Vagina (tissue), 2 donors: ENCODE measurements around the gene DPH3.

ENCODE experiments used
- CTCF ChIP-seq, 3 experiments: fragments of 450-650 bp in 2 of 3; fragments of 200-600 bp in 1 of 3; sonication (generic) in 1 of 3; IDR thresholded peaks; one replicate each; pipeline ENCODE4 v1.5.1; 2017 to 2019; ENCODE audit warnings: antibody characterized with exemption in 3 of 3, mild to moderate bottlenecking in 2 of 3, moderate library complexity in 2 of 3
- POLR2AphosphoS5 ChIP-seq, 2 donors: sonication (generic); formaldehyde crosslinking; IDR thresholded peaks; one replicate each; pipeline ENCODE4 v1.9.0; 2017; ENCODE audit warnings: antibody characterized with exemption in 2 of 2, mild to moderate bottlenecking in 2 of 2, low read depth in 1 of 2; ENCODE audit not compliant: insufficient read depth in 1 of 2

DNA sequence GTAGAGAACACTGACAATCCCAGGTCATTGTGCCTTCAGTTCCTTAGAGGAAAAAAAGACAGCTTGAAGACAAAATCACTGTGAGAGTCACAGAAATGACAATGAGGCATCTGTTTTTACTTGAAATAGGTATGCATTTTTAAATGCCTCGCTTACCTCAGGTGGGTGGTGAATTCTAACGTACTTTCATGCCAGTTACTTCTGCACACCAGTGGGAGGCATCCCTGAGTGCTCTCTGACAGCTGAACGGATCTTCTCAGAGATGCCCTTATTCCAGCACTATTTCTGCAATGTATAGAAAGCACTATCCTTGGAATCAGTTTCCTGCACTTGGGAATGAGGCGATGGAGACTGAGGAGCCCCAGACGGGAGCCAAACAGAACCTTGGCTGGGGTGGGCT lies 16.2 kb downstream of the DPH3 start:
- TF ChIP-seq POLR2AphosphoS5 (IDR thresholded peaks at IDR 0.05; ENCODE audit: insufficient read depth in 1 of 2, low read depth in 1 of 2): no peak
- no peak for TF ChIP-seq CTCF (IDR thresholded peaks at IDR 0.05)
